Hepatocyte (in vitro differentiated cells): ENCODE results near the gene FAM169A. TPM values are rescaled to one million over a fixed set of nuclear protein-coding genes. Genes with fewer than 3 reads are reported as not detected.
"Not testable (repeated sequence)": the region's sequence is repeated elsewhere in the genome, so short reads cannot be mapped to it uniquely, and the experiment has no call there.

Source experiments
- DNase-seq: peaks from one replicate; pipeline ENCODE4 v3.0.0-alpha.2; 2016; ENCODE audit warnings: low spot score
- H2AFZ ChIP-seq: fragments of 200-600 bp; sonication (generic); 2 replicates; pipeline ENCODE4 v1.6.0; 2016; ENCODE audit warnings: antibody characterized with exemption, mild to moderate bottlenecking
- H3K27ac ChIP-seq: fragments of 200-600 bp; sonication (generic); 2 replicates; pipeline ENCODE4 v1.5.1; 2016; ENCODE audit warnings: mild to moderate bottlenecking
- H3K27me3 ChIP-seq: fragments of 200-600 bp; sonication (generic); 2 replicates; pipeline ENCODE4 v1.6.1; 2016
- H3K36me3 ChIP-seq: fragments of 200-600 bp; sonication (generic); replicated peaks from 2 replicates; pipeline ENCODE4 v1.5.1; 2016; ENCODE audit warnings: low read depth; ENCODE audit not compliant: insufficient read depth
- H3K4me1 ChIP-seq: fragments of 200-600 bp; sonication (generic); 2 replicates; pipeline ENCODE4 v1.5.1; 2016; ENCODE audit warnings: mild to moderate bottlenecking, moderate library complexity; ENCODE audit not compliant: insufficient read depth
- H3K4me2 ChIP-seq: fragments of 200-600 bp; sonication (generic); 2 replicates; pipeline ENCODE4 v1.6.0; 2016
- H3K4me3 ChIP-seq: fragments of 200-600 bp; sonication (generic); 2 replicates; pipeline ENCODE4 v1.5.1; 2016; ENCODE audit warnings: mild to moderate bottlenecking
- H3K79me2 ChIP-seq: fragments of 200-600 bp; sonication (generic); 2 replicates; pipeline ENCODE4 v1.6.0; 2017; ENCODE audit warnings: mild to moderate bottlenecking
- H3K9me2 ChIP-seq: fragments of 200-600 bp; sonication (generic); replicated peaks from 2 replicates; pipeline ENCODE4 v1.6.0; 2017; ENCODE audit warnings: mild to moderate bottlenecking; ENCODE audit not compliant: insufficient read depth
- H3K9me3 ChIP-seq: fragments of 200-600 bp; sonication (generic); 2 replicates; pipeline ENCODE4 v1.5.1; 2016; ENCODE audit warnings: low read depth, mild to moderate bottlenecking
- H4K20me1 ChIP-seq: fragments of 200-600 bp; sonication (generic); 2 replicates; pipeline ENCODE4 v1.6.0; 2016; ENCODE audit warnings: mild to moderate bottlenecking; ENCODE audit not compliant: insufficient read depth, poor library complexity, severe bottlenecking
- EZH2 ChIP-seq: fragments of 200-600 bp; sonication (generic); IDR thresholded peaks from 2 replicates; pipeline ENCODE4 v1.6.1; 2016; ENCODE audit warnings: antibody characterized with exemption, mild to moderate bottlenecking, borderline replicate concordance
- EZH2phosphoT487 ChIP-seq: fragments of 200-600 bp; sonication (generic); IDR thresholded peaks from one replicate; pipeline ENCODE4 v1.6.1; 2018; ENCODE audit warnings: antibody characterized with exemption, mild to moderate bottlenecking, low read depth, moderate library complexity; ENCODE audit not compliant: unreplicated experiment, severe bottlenecking
- WGBS: methylation state at CpG from one replicate; pipeline ENCODE4 v1.1.6; 2016; ENCODE audit warnings: low lambda C conversion rate; ENCODE audit errors: missing lambda C conversion rate; 5-methylcytosine and 5-hydroxymethylcytosine counted together
- polyA plus RNA-seq: library from polyadenylated mRNA; unstranded; fragments of >200 nt; fragmentation: Nextera tagmentation; extraction: Ambion mirVana; gene quantifications from 2 replicates; pipeline ENCODE4 v1.2.1, GENCODE V29; 2016
- total RNA-seq: library from RNA; depleted of rRNA; stranded (reverse); fragments of >200 nt; gene quantifications from 2 replicates; pipeline ENCODE4 v1.2.3, GENCODE V29; 2014
- TF ChIP-seq, protein P1 (sequence below): fragments of 200-600 bp; sonication (generic); IDR thresholded peaks from 2 replicates; pipeline ENCODE4 v1.5.1; 2016; ENCODE audit warnings: antibody characterized with exemption, mild to moderate bottlenecking; ENCODE audit not compliant: poor library complexity

FAM169A gene
- total and polyA plus RNA-seq, 2 experiments from 2014 or later, result 3.1 to 16.2 TPM

DNA sequence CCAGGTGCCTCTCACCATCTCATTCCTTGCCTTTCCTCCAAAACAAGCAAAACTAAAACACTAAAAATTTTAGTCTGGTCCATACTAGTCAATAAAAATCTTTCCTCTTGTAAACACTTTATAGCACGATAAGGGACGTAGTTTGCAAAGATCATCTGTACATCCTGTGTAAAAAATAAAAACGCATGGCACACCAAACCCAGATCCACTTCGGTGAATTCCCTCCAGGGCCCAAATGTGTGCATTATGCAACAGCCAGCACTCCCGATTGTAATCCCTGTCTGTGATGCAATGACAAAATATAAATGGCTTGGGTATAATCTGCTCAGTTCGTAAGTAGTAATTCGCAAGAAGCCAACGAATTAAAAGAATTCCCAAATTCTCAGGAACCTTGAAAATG is 1.4 kb downstream of the FAM169A start:
- no peaks in the 10 kb centered on the region for H3K9me2 ChIP-seq
- peaks cover 47% of the 10 kb centered on the region for H3K79me2 ChIP-seq
- TF ChIP-seq, protein P1, sequence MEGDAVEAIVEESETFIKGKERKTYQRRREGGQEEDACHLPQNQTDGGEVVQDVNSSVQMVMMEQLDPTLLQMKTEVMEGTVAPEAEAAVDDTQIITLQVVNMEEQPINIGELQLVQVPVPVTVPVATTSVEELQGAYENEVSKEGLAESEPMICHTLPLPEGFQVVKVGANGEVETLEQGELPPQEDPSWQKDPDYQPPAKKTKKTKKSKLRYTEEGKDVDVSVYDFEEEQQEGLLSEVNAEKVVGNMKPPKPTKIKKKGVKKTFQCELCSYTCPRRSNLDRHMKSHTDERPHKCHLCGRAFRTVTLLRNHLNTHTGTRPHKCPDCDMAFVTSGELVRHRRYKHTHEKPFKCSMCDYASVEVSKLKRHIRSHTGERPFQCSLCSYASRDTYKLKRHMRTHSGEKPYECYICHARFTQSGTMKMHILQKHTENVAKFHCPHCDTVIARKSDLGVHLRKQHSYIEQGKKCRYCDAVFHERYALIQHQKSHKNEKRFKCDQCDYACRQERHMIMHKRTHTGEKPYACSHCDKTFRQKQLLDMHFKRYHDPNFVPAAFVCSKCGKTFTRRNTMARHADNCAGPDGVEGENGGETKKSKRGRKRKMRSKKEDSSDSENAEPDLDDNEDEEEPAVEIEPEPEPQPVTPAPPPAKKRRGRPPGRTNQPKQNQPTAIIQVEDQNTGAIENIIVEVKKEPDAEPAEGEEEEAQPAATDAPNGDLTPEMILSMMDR, result no peak
- TF ChIP-seq EZH2, result no peak
- TF ChIP-seq EZH2phosphoT487, result no peak
- peak overlapping the region; percentile 89 for H3K27ac ChIP-seq
- peak overlapping the region; percentile 80 for H2AFZ ChIP-seq
- H3K4me2 ChIP-seq, result peak overlapping the region; percentile 89
- H3K4me1 ChIP-seq, result peaks cover 7% of the 10 kb centered on the region
- peak; percentile 10 for DNase-seq
- H3K36me3 ChIP-seq, result no peaks in the 10 kb centered on the region
- 10% methylated on average over 8 of the region's 8 CpGs for WGBS
- H3K9me3 ChIP-seq, result no peaks in the 10 kb centered on the region
- no peaks in the 10 kb centered on the region for H3K27me3 ChIP-seq
- peak overlapping the region; percentile 86 for H3K4me3 ChIP-seq
- H4K20me1 ChIP-seq, result no peaks in the 10 kb centered on the region

DNA sequence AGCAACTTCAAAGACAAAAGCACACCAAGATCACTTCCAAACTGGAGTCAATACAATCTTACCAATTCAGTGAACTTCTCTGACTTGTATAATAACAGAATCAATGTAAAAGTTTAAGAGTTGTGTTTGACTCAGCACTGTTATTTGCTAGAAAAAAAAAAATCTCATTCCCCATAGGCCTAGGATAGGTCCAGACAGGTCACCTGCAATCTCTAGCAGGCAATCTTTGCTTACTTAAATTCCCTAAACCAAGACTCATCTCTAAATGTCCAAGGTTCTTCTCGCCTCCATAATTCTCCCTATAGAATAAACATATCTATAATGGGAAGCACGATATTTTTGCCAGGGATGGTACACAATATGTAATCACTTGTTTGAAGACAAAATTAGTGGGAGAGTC is 2.5 kb downstream of the FAM169A start:
- Histone ChIP-seq H3K79me2 (peaks cover 54% of the 10 kb centered on the region), H3K27ac (no peak overlapping the region), H3K4me1 (peaks cover 7% of the 10 kb centered on the region), H3K9me2 (no peaks in the 10 kb centered on the region), H3K4me3 (no peak overlapping the region), H3K9me3 (no peaks in the 10 kb centered on the region), H3K36me3 (no peaks in the 10 kb centered on the region), H2AFZ (no peak overlapping the region), H4K20me1 (no peaks in the 10 kb centered on the region), H3K4me2 (no peak overlapping the region), H3K27me3 (no peaks in the 10 kb centered on the region)
- TF ChIP-seq, protein P1, result no peak
- no peak for TF ChIP-seq EZH2phosphoT487
- TF ChIP-seq EZH2, result no peak
- no peak for DNase-seq
- WGBS, result 86% methylated on average over 2 of the region's 2 CpGs

DNA sequence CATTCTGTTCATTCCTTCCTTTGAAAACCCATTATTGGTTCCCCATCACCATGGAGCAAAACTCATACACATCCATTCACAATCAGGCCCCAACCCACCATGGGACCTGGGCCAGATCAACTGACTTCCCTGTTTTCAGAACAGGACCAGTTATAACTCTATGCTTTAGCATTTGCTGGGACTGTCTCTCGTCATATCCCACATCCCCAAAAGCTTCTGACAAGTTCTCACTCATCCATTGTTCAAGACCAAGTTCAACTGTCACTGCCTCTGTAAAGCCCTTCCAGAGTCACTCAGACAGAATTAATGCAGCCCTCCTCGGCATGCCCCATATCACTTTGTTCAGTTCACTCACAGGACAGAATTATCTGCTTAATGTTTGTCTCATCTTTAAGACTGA is 4.0 kb downstream of the FAM169A start:
- H3K4me2 ChIP-seq, result no peak overlapping the region
- WGBS, result 81% methylated on average over 2 of the region's 2 CpGs
- no peaks in the 10 kb centered on the region for H3K27me3 ChIP-seq
- peaks cover 7% of the 10 kb centered on the region for H3K4me1 ChIP-seq
- H3K4me3 ChIP-seq, result no peak overlapping the region
- H3K9me2 ChIP-seq, result no peaks in the 10 kb centered on the region
- H4K20me1 ChIP-seq, result no peaks in the 10 kb centered on the region
- TF ChIP-seq, protein P1, result no peak
- TF ChIP-seq EZH2phosphoT487 (no peak), EZH2 (no peak)
- H3K27ac ChIP-seq, result no peak overlapping the region
- H3K36me3 ChIP-seq, result no peaks in the 10 kb centered on the region
- no peaks in the 10 kb centered on the region for H3K9me3 ChIP-seq
- DNase-seq, result no peak
- H3K79me2 ChIP-seq, result peaks cover 65% of the 10 kb centered on the region
- no peak overlapping the region for H2AFZ ChIP-seq

DNA sequence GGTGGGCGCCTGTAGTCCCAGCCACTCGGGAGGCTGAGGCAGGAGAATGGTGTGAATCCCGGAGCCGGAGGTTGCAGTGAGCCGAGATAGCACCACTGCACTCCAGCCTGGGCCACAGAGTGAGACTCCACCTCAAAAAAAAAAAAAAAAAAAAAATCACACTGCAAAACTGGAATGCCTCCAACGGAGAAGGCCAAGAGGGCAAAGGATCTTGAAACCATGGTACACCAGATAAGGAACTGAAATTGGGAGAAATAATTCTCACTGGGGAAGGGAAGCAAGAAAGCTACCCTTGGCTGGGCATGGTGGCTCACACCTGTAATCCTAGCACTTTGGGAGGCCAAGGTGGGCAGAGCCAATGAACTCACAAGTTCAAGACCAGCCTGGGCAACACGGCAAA is 9.2 kb downstream of the FAM169A start:
- H3K79me2 ChIP-seq, result peaks cover 65% of the 10 kb centered on the region
- H2AFZ ChIP-seq, H3K4me1 ChIP-seq, H3K9me3 ChIP-seq, H3K27ac ChIP-seq, DNase-seq, H3K27me3 ChIP-seq, H3K4me2 ChIP-seq, H4K20me1 ChIP-seq, H3K4me3 ChIP-seq, H3K9me2 ChIP-seq, H3K36me3 ChIP-seq: not testable (repeated sequence)
- WGBS, result 97% methylated on average over 7 of the region's 7 CpGs
